K562 (cell line): ENCODE data around the gene LZTR1. TPM values are rescaled to one million over a fixed set of nuclear protein-coding genes. Genes with fewer than 3 reads are reported as not detected.
A peak's percentile ranks its signal among the peaks of the same experiment; 100 is the strongest.

Experiments used
- ATAC-seq: fragments of 200-7000 bp; cut with Tn5 transposase; 3 replicates; pipeline ENCODE4 v1.9.1; 2020; ENCODE audit warnings: moderate library complexity
- BruUV-seq: library from RNA; stranded (reverse); fragments of 400-500 nt; replicated peaks from 2 replicates; lab custom pipeline; 2021; lab: Mats Ljungman, UMichigan
- CTCF ChIA-PET: fragments of 300-600 bp; formaldehyde crosslinking; extraction: SDS; loops from one replicate; lab custom pipeline; 2021; ENCODE audit warnings: low intra/inter-chr PET ratio; lab: Yijun Ruan, JAX
- POLR2A ChIA-PET: fragments of 300-600, 350-650 bp; sonication (Branson Sonifier 250); formaldehyde crosslinking; extraction: SDS; loops from one replicate; lab custom pipeline; 2021; ENCODE audit warnings: antibody characterized with exemption, inconsistent platforms; lab: Yijun Ruan, JAX
- DNase-seq, 4 experiments: peaks; one replicate each; pipeline versions ENCODE4 v3.0.0 to v3.0.0-alpha.2; 2011 to 2018; ENCODE audit warnings: low spot score in 3 of 4, mixed read lengths in 3 of 4; ENCODE audit errors: extremely low read depth in 1 of 4
- FAIRE-seq: peaks from 2 replicates; lab custom pipeline; 2011; peaks lifted over from hg19 to GRCh38; lab: Jason Lieb, UNC
- H2AFZ ChIP-seq: 2 replicates; pipeline ENCODE4 v1.6.0; 2011; ENCODE audit warnings: low read depth, low read length, control low read depth, inconsistent platforms
- H3K27ac ChIP-seq: fragments of 200-600 bp; 3 replicates; pipeline ENCODE4 v1.8.0; 2011; ENCODE audit warnings: low read depth, mild to moderate bottlenecking, control low read depth, inconsistent platforms, low read length, moderate library complexity, mixed read lengths; ENCODE audit errors: extremely low read depth
- H3K27me3 ChIP-seq, 2 experiments: fragments of 300-600 bp in 1 of 2; 2 replicates in 1 of 2; 3 replicates in 1 of 2; pipeline versions ENCODE4 v1.6.0 to v1.8.0; 2011; ENCODE audit warnings: inconsistent platforms in 2 of 2, low read length in 2 of 2, mild to moderate bottlenecking in 1 of 2, mixed read lengths in 1 of 2, moderate library complexity in 1 of 2; ENCODE audit not compliant: control insufficient read depth in 2 of 2, insufficient read depth in 2 of 2
- H3K36me3 ChIP-seq: fragments of 300-600 bp; 3 replicates; pipeline ENCODE4 v1.8.0; 2011; ENCODE audit warnings: mild to moderate bottlenecking, low read length, inconsistent platforms; ENCODE audit not compliant: control insufficient read depth, insufficient read depth
- H3K4me1 ChIP-seq, 2 experiments: fragments of 200-600 bp in 1 of 2; replicated peaks in 1 of 2; 2 replicates in 1 of 2; 3 replicates in 1 of 2; pipeline versions ENCODE4 v1.5.1 to v1.8.0; 2011; ENCODE audit warnings: inconsistent platforms in 2 of 2, low read length in 2 of 2, mild to moderate bottlenecking in 1 of 2, mixed read lengths in 1 of 2, moderate library complexity in 1 of 2; ENCODE audit not compliant: control insufficient read depth in 2 of 2, insufficient read depth in 2 of 2
- H3K4me2 ChIP-seq: 2 replicates; pipeline ENCODE4 v1.6.1; 2011; ENCODE audit warnings: low read length, control low read depth, inconsistent platforms, mixed read lengths; ENCODE audit not compliant: insufficient read depth
- H3K4me3 ChIP-seq: fragments of 200-600 bp; sonication (generic), shearing (Covaris generic); 2 replicates; pipeline ENCODE4 v1.5.1; 2016; ENCODE audit warnings: control low read depth, inconsistent platforms
- H3K79me2 ChIP-seq: fragments of 200-600 bp; 3 replicates; pipeline ENCODE4 v1.8.0; 2011; ENCODE audit warnings: low read length, inconsistent platforms; ENCODE audit not compliant: control insufficient read depth, insufficient read depth
- H3K9ac ChIP-seq, 2 experiments: 2 replicates each; pipeline versions ENCODE4 v1.6.0 to v1.6.1; 2011; ENCODE audit warnings: low read depth in 2 of 2, low read length in 2 of 2, control low read depth in 1 of 2, inconsistent platforms in 1 of 2, mild to moderate bottlenecking in 1 of 2, mixed read lengths in 1 of 2; ENCODE audit not compliant: insufficient read depth in 1 of 2
- H3K9me1 ChIP-seq: one replicate; pipeline ENCODE4 v1.6.0; 2011; ENCODE audit warnings: inconsistent platforms, mild to moderate bottlenecking, low read length, moderate library complexity; ENCODE audit not compliant: control insufficient read depth, insufficient read depth
- H3K9me3 ChIP-seq: replicated peaks from 2 replicates; pipeline ENCODE4 v1.5.1; 2011; ENCODE audit warnings: low read depth, low read length, inconsistent platforms; ENCODE audit not compliant: control insufficient read depth, insufficient read depth
- H4K20me1 ChIP-seq: replicated peaks from 2 replicates; pipeline ENCODE4 v1.6.1; 2011; ENCODE audit warnings: low read length, inconsistent platforms, mixed read lengths; ENCODE audit not compliant: control insufficient read depth, insufficient read depth
- DNMT1 ChIP-seq: fragments of 450-650 bp; IDR thresholded peaks from 2 replicates; pipeline ENCODE4 v1.6.1; 2016; ENCODE audit warnings: antibody characterized with exemption, mild to moderate bottlenecking
- GABPB2 ChIP-seq: fragments of 250-450 bp; sonication (Bioruptor Pico); conservative IDR thresholded peaks from 2 replicates; pipeline ENCODE4 v1.5.1; 2021; ENCODE audit warnings: mild to moderate bottlenecking
- HMG20A ChIP-seq: fragments of 450-650 bp; formaldehyde crosslinking; conservative IDR thresholded peaks from 2 replicates; pipeline ENCODE4 v1.4.0; 2020; ENCODE audit warnings: mild to moderate bottlenecking, mixed read lengths
- HNRNPH1 ChIP-seq: fragments of 200-400 bp; formaldehyde crosslinking; optimal IDR thresholded peaks from 2 replicates; pipeline ENCODE3; 2017; ENCODE audit warnings: low read depth, mild to moderate bottlenecking, low read length, moderate library complexity
- ILK ChIP-seq: fragments of 450-650 bp; IDR thresholded peaks from 2 replicates; pipeline ENCODE4 v1.6.1; 2016; ENCODE audit warnings: missing genetic modification characterization, low read depth, mild to moderate bottlenecking, missing compliant biosample characterization, moderate library complexity, borderline replicate concordance
- RBM39 ChIP-seq: fragments of 200-400 bp; formaldehyde crosslinking; optimal IDR thresholded peaks from 2 replicates; pipeline ENCODE3; 2018; ENCODE audit warnings: low read depth, low read length
- THRAP3 ChIP-seq: fragments of 450-650 bp; IDR thresholded peaks from 2 replicates; pipeline ENCODE4 v1.6.1; 2016; ENCODE audit warnings: mild to moderate bottlenecking, inconsistent platforms, borderline replicate concordance
- ZFP91 ChIP-seq: sonication (generic); formaldehyde crosslinking; IDR thresholded peaks from 2 replicates; pipeline ENCODE4 v1.8.0; 2022; ENCODE audit warnings: mild to moderate bottlenecking, missing genetic modification reagents
- ZNF551 ChIP-seq: fragments of 250-450 bp; sonication (Bioruptor Pico); IDR thresholded peaks from 2 replicates; pipeline ENCODE4 v1.5.0; 2021; ENCODE audit warnings: mild to moderate bottlenecking, moderate library complexity
- ZNF77 ChIP-seq: fragments of 250-450 bp; sonication (Bioruptor Pico); IDR thresholded peaks from 2 replicates; pipeline ENCODE4 v1.5.0; 2020
- ZNF778 ChIP-seq: fragments of 450-650 bp; formaldehyde crosslinking; IDR thresholded peaks from 2 replicates; pipeline ENCODE4 v1.4.0; 2020; ENCODE audit warnings: mild to moderate bottlenecking, moderate library complexity
- WGBS: fragments of 100-300 bp; shearing (Covaris generic); methylation state at CpG from one replicate; pipeline ENCODE4 v1.1.6; 2016; ENCODE audit warnings: low coverage, mixed read lengths; ENCODE audit not compliant: insufficient coverage; ENCODE audit errors: missing lambda C conversion rate; 5-methylcytosine and 5-hydroxymethylcytosine counted together
- in situ Hi-C: fragments of 300-500 bp; cut with MboI; formaldehyde crosslinking; loops from 4 replicates; pipeline ENCODE4 v1.15.0; 2018; ENCODE audit warnings: inconsistent platforms, mixed read lengths
- intact Hi-C: fragments of 100-400 bp; cut with micrococcal nuclease; formaldehyde crosslinking; loops from 2 replicates; pipeline ENCODE4 v1.14.2; 2022
- polyA plus RNA-seq, 8 experiments: library from polyadenylated mRNA; depleted of rRNA in 4 of 8; stranded (reverse) in 5 of 8; unstranded in 3 of 8; fragments of >200 nt; fragmentation: Nextera tagmentation in 2 of 8; fragmentation: Illumina TruSeq in 1 of 8; extraction: Ambion mirVana in 2 of 8; extraction: Trizol in 1 of 8; gene quantifications; 2 replicates each; pipeline versions ENCODE4 v1.2.1 to v1.2.3, GENCODE V29; 2011 to 2014; ENCODE audit warnings: inconsistent platforms in 1 of 8, missing spikeins in 1 of 8
- total RNA-seq, 7 experiments: library from RNA; depleted of rRNA in 6 of 7; stranded (reverse); fragments of >200 nt in 6 of 7; fragmentation: Illumina TruSeq in 2 of 7; extraction: Trizol in 2 of 7; gene quantifications; 2 replicates each; pipeline versions ENCODE4 v1.2.1 to v1.2.3, GENCODE V29; 2011 to 2021; ENCODE audit warnings: low replicate concordance in 1 of 7
- TF ChIP-seq, protein P1 (sequence below): fragments of 250-450 bp; sonication (Bioruptor Pico); IDR thresholded peaks from 2 replicates; pipeline ENCODE4 v1.4.0; 2020

LZTR1 gene
- total and polyA plus RNA-seq, 9 of the 15 experiments (the other 6 are each of a cell fraction or from before 2014, with no cell fraction given) = 2.2 to 135 (median 63.0) TPM

- FAIRE-seq = no peak
- POLR2A ChIA-PET = interaction anchor here (0.6 to 10.2 kb wide), 7 partner anchors 11 to 1991 kb away, joined by 3 to 120 read pairs (median 4); partner anchors contain the start of genes LRRC74B and P2RX6
- no peak for DNase-seq
- H3K27me3 ChIP-seq = peaks cover 45 to 84% of the 10 kb centered on the region in 2 experiments; a peak in 4 of 5 replicates
- peaks cover 50% of the 10 kb centered on the region for H4K20me1 ChIP-seq
- peak overlapping the region in 1 of 2 experiments; percentile 54; a peak in 2 of 4 replicates for H3K9ac ChIP-seq
- peak; percentile 6 for ATAC-seq
- BruUV-seq = no TSS peak
- H3K4me2 ChIP-seq = no peak overlapping the region
- CTCF ChIA-PET = no interaction called here
- intact Hi-C loops (loop anchor here (2.0 kb wide), 1 partner anchor 15 kb away; the partner anchor contains the start of gene LRRC74B), in situ Hi-C loops (no loop called here)
- no peaks in the 10 kb centered on the region for H3K9me3 ChIP-seq
- H3K79me2 ChIP-seq = no peaks in the 10 kb centered on the region
- 2% methylated on average over 12 of the region's 12 CpGs for WGBS
- H3K9me1 ChIP-seq = peaks cover 4% of the 10 kb centered on the region
- H3K4me1 ChIP-seq = peaks cover 0 to 58% of the 10 kb centered on the region in 2 experiments; a peak in 4 of 5 replicates
- H3K36me3 ChIP-seq = no peaks in the 10 kb centered on the region
- no peak overlapping the region for H2AFZ ChIP-seq
- H3K4me3 ChIP-seq = no peak overlapping the region
- H3K27ac ChIP-seq = no peak overlapping the region
- TF ChIP-seq ZFP91 (CRISPR knock-in tag) = no peak
- no peak for TF ChIP-seq HMG20A (CRISPR knock-in tag)
- no peak for TF ChIP-seq ILK
- TF ChIP-seq ZNF551 = no peak
- no peak for TF ChIP-seq HNRNPH1
- TF ChIP-seq, protein P1, sequence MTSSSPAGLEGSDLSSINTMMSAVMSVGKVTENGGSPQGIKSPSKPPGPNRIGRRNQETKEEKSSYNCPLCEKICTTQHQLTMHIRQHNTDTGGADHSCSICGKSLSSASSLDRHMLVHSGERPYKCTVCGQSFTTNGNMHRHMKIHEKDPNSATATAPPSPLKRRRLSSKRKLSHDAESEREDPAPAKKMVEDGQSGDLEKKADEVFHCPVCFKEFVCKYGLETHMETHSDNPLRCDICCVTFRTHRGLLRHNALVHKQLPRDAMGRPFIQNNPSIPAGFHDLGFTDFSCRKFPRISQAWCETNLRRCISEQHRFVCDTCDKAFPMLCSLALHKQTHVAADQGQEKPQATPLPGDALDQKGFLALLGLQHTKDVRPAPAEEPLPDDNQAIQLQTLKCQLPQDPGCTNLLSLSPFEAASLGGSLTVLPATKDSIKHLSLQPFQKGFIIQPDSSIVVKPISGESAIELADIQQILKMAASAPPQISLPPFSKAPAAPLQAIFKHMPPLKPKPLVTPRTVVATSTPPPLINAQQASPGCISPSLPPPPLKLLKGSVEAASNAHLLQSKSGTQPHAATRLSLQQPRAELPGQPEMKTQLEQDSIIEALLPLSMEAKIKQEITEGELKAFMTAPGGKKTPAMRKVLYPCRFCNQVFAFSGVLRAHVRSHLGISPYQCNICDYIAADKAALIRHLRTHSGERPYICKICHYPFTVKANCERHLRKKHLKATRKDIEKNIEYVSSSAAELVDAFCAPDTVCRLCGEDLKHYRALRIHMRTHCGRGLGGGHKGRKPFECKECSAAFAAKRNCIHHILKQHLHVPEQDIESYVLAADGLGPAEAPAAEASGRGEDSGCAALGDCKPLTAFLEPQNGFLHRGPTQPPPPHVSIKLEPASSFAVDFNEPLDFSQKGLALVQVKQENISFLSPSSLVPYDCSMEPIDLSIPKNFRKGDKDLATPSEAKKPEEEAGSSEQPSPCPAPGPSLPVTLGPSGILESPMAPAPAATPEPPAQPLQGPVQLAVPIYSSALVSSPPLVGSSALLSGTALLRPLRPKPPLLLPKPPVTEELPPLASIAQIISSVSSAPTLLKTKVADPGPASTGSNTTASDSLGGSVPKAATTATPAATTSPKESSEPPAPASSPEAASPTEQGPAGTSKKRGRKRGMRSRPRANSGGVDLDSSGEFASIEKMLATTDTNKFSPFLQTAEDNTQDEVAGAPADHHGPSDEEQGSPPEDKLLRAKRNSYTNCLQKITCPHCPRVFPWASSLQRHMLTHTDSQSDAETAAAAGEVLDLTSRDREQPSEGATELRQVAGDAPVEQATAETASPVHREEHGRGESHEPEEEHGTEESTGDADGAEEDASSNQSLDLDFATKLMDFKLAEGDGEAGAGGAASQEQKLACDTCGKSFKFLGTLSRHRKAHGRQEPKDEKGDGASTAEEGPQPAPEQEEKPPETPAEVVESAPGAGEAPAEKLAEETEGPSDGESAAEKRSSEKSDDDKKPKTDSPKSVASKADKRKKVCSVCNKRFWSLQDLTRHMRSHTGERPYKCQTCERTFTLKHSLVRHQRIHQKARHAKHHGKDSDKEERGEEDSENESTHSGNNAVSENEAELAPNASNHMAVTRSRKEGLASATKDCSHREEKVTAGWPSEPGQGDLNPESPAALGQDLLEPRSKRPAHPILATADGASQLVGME (CRISPR knock-in tag) = no peak
- TF ChIP-seq GABPB2 = no peak
- no peak for TF ChIP-seq ZNF778 (CRISPR knock-in tag)
- TF ChIP-seq RBM39 = no peak
- no peak for TF ChIP-seq ZNF77 (CRISPR knock-in tag)
- TF ChIP-seq THRAP3 = no peak
- no peak for TF ChIP-seq DNMT1
Observed at GRCh38 chr22:21029486-21030025, 47.5 kb downstream of the LZTR1 start.
